HUES6 (cell line): ENCODE data around the gene MTA2.
"Not testable (repeated sequence)": the region's sequence is repeated elsewhere in the genome, so short reads cannot be mapped to it uniquely, and the experiment has no call there.

Source experiments
- H3K27ac ChIP-seq: 2 replicates; pipeline ENCODE4 v1.7.0; 2013; ENCODE audit warnings: low read depth, mild to moderate bottlenecking, low read length, inconsistent platforms
- H3K27me3 ChIP-seq: 2 replicates; pipeline ENCODE4 v1.6.1; 2013; ENCODE audit warnings: low read length; ENCODE audit not compliant: control insufficient read depth, insufficient read depth
- H3K36me3 ChIP-seq: 2 replicates; pipeline ENCODE4 v1.6.1; 2013; ENCODE audit warnings: low read length; ENCODE audit not compliant: control insufficient read depth, insufficient read depth
- H3K4me1 ChIP-seq: 2 replicates; pipeline ENCODE4 v1.6.1; 2013; ENCODE audit warnings: low read length; ENCODE audit not compliant: control insufficient read depth, insufficient read depth
- H3K4me3 ChIP-seq: 2 replicates; pipeline ENCODE4 v1.5.1; 2013; ENCODE audit warnings: low read depth, low read length
- H3K9ac ChIP-seq: one replicate; pipeline ENCODE4 v1.6.1; 2013; ENCODE audit warnings: mild to moderate bottlenecking, low read length
- H3K9me3 ChIP-seq: 2 replicates; pipeline ENCODE4 v1.6.1; 2013; ENCODE audit warnings: low read depth, low read length; ENCODE audit not compliant: control insufficient read depth, insufficient read depth

MTA2 gene

DNA sequence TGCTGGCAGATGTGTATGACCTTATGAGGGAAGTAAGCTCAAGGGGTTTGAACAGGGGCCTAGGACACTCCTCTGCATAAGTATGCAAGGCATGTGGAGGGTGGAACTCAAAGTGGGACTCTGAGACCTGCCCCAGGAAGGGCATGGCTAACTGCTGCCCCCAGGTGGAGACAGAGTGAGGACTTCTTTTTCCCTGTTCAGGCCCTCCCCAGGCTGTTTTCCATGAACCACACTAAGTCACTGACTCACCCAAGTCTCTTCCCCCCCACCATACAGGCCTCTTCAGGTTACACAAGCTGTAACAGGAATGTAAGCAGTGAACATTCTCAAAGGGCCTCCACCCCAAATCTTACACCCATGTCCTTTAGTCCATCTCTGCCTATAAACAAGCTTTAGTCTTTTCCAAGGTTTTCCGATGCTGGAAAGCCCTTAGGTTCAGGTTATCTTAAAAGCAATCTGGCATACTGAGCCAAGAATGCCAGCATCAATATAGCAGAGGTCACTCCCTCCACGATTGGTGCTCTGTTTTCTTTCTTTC is 41.0 kb downstream of the MTA2 start:
- Histone ChIP-seq H3K4me3 (no peak overlapping the region), H3K9ac (peak overlapping the region; percentile 33), H3K36me3 (peaks cover 67% of the 10 kb centered on the region), H3K9me3 (no peaks in the 10 kb centered on the region), H3K4me1 (peaks cover 64% of the 10 kb centered on the region), H3K27me3 (no peaks in the 10 kb centered on the region), H3K27ac (no peak overlapping the region; the same call in 1 of the 2 replicates)

DNA sequence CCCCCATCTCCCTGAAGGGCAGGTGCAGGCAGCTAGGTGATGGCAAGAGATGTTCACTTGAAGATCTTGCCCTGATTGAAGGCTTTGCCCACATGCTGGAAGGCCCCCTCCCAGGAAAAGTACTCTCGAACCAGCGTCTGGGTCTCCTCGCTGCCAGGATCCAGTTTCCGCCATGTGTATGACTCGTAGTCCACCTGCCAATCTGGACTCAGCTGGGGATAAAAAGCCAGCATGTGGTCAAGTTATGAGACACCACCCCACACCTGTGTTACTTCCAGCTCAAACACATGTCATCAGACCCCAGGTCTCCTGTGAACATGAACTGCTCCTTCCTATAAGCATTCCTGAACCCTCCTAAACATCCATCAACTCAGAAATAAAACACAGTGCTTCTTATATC is 42.0 kb downstream of the MTA2 start:
- Histone ChIP-seq H3K4me1 (peaks cover 71% of the 10 kb centered on the region), H3K9ac (peak overlapping the region; percentile 35), H3K36me3 (peaks cover 57% of the 10 kb centered on the region)
- not testable (repeated sequence) for H3K27me3 ChIP-seq, H3K4me3 ChIP-seq, H3K9me3 ChIP-seq, H3K27ac ChIP-seq

DNA sequence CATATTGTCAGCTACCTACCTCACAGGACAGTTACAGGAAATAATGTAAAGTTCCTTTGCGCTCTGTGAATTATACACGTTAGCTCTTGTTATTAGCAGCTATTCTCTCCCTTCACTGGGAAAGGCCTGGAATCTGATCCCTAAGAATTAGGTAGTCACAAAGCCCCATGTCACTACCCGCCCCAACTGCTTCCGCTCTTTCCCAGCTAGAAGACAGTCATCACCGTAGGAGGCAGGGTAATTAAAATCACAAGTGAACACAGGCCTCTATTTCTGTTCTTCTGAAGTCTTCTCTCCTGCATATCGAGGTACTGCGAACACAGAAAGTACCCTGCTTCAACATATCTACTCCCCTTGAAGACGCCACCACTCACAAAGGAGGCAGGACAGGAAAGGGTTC is 42.5 kb downstream of the MTA2 start:
- no peak overlapping the region for H3K27ac ChIP-seq
- peaks cover 54% of the 10 kb centered on the region for H3K36me3 ChIP-seq
- no peak overlapping the region for H3K4me3 ChIP-seq
- H3K4me1 ChIP-seq = peaks cover 75% of the 10 kb centered on the region
- H3K9me3 ChIP-seq = no peaks in the 10 kb centered on the region
- H3K27me3 ChIP-seq = no peaks in the 10 kb centered on the region
- no peak overlapping the region for H3K9ac ChIP-seq

DNA sequence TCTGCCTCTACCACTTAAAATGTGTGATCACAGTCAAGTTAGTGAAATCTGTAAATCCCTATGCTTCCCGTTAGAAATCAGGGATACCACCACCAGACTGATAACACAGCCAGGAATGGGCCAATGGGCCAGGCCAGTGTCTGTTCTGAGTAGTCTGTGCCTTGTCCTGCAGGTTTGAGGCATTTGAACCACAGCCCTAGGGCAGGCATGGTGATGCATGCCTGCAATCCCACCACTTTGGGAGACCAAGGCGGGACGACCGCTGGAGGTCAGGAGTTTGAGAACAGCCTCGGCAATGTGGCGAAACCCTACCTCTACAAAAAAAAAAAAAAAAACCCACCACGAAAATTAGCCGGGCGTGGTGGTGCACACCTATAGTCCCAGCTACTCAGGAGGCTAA is 43.0 kb downstream of the MTA2 start:
- H3K36me3 ChIP-seq = peaks cover 51% of the 10 kb centered on the region
- H3K27ac ChIP-seq = no peak overlapping the region

DNA sequence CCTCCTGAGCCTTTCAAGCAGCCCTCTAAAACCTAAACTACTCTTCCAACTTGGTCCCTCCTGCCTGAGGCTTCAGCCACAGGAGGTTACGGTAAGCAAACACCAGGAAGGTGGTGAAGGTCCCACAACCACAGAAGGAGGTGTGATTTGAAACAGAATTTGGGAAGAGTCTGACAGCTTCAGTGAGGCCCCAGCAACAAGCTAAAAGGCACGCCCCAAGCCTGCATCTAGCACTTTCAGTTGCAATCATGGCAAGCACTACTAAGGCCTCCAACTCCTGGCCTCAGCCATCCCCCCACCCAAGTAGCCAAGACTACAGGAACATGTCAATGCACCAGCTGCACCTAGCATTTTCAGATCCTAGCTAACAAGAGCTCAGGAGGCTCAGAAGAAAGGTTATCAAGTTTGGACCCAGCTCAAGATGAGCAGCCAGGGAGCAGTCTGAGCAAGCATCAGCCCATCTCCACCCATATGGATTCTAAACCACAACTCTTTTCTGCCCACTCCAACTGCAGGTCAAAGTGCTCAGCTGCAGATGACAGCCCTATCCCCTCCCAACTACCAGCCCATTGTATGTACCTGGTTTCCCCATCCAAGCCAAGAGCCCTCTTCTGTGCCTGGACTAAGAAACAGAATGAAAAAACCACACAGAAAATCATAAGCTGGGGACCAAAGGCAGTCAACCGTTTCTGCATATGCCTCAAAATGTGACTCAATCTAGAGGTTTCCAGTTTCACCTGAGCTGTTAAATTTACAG is 44.6 kb downstream of the MTA2 start:
- Histone ChIP-seq H3K9me3 (no peaks in the 10 kb centered on the region), H3K4me1 (peaks cover 82% of the 10 kb centered on the region), H3K9ac (peak overlapping the region; percentile 65), H3K27me3 (no peaks in the 10 kb centered on the region), H3K27ac (peak overlapping the region; percentile 56; the same call in 1 of the 2 replicates), H3K4me3 (no peak overlapping the region), H3K36me3 (peaks cover 35% of the 10 kb centered on the region)

More for the DNA sequence above, 43.0 kb downstream of the MTA2 start:
- Histone ChIP-seq H3K4me1 (peaks cover 78% of the 10 kb centered on the region), H3K4me3 (no peak overlapping the region), H3K9ac (no peak overlapping the region), H3K27me3 (no peaks in the 10 kb centered on the region), H3K9me3 (no peaks in the 10 kb centered on the region)

DNA sequence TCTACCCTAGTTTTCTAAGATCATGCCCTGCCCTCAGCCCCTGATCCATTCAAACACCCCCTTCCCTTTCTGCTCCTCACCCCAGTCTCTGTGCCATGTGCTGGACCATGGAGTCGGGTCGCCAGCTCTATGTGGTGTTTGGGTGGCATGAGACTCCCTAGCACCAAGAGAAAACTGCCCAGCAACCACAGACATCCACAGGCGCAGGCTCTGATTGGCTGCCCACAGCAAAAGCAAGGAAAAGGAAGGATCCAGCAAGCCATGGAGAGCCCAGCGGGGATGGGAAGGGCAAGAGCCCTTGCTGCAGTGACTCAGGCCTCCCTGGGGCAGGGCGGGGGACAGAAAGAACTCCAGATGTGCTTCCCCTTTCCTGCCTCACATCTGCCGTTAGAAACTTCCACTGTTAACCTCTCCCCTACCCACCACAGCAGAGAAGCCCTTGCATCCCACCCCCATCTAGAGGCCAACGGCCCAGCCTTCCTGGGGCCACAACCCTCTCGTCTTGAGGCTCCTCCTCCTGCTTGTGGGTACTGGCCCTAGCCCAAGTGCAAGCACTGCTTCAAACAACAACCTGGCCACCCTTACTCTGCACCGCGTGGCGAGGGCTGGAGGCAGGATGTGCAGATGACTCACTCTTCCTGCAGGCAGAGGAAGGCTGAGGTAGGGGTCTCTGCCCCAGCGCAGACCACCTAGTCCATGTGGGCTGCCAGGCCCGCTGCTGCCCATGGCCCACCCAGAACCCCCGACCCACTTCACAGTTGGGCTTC is 45.4 kb downstream of the MTA2 start:
- H3K9ac ChIP-seq = peak overlapping the region; percentile 65
- peaks cover 32% of the 10 kb centered on the region for H3K36me3 ChIP-seq
- H3K4me1 ChIP-seq = peaks cover 83% of the 10 kb centered on the region
- H3K27me3 ChIP-seq = no peaks in the 10 kb centered on the region
- H3K4me3 ChIP-seq = peak overlapping the region; percentile 17; the same call in 1 of the 2 replicates
- no peaks in the 10 kb centered on the region for H3K9me3 ChIP-seq
- peak overlapping the region; percentile 56; the same call in 1 of the 2 replicates for H3K27ac ChIP-seq

DNA sequence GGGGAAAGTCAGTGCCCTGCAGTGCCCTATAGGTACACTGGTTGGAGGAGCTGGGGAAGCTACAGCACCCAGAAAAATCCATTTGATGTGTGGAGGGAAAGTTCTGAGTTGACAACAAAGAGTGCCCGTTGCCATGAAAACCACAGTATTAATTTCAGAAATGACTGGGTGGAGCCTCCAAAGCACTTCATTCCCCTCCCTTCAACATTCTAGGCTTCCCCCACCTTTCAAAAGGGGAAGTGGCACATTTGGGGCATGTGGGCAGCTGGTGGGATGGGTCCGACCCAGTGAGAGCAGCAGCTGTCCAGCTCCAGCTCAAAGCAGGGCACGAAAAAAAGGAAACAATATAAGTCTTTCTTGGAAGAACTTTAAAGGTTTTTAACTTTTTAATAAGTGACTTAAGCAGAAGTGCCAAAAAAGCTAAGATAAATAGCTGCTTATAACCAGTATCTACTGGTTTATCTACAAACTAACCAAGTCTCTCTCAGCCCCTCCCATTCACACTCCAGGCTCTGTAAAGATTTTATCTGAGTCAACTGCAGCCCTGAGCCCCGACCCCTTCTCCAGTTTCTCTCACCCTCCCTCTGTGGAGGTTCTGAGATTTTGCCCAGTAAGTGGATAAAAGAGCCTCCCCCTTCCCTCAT is 46.1 kb downstream of the MTA2 start:
- H3K9ac ChIP-seq = peak overlapping the region; percentile 65
- H3K4me3 ChIP-seq = peak overlapping the region; percentile 17; the same call in 1 of the 2 replicates
- no peaks in the 10 kb centered on the region for H3K27me3 ChIP-seq
- H3K36me3 ChIP-seq = peaks cover 32% of the 10 kb centered on the region
- H3K27ac ChIP-seq = peak overlapping the region; percentile 56; the same call in 1 of the 2 replicates
- H3K4me1 ChIP-seq = peaks cover 76% of the 10 kb centered on the region
- no peaks in the 10 kb centered on the region for H3K9me3 ChIP-seq

DNA sequence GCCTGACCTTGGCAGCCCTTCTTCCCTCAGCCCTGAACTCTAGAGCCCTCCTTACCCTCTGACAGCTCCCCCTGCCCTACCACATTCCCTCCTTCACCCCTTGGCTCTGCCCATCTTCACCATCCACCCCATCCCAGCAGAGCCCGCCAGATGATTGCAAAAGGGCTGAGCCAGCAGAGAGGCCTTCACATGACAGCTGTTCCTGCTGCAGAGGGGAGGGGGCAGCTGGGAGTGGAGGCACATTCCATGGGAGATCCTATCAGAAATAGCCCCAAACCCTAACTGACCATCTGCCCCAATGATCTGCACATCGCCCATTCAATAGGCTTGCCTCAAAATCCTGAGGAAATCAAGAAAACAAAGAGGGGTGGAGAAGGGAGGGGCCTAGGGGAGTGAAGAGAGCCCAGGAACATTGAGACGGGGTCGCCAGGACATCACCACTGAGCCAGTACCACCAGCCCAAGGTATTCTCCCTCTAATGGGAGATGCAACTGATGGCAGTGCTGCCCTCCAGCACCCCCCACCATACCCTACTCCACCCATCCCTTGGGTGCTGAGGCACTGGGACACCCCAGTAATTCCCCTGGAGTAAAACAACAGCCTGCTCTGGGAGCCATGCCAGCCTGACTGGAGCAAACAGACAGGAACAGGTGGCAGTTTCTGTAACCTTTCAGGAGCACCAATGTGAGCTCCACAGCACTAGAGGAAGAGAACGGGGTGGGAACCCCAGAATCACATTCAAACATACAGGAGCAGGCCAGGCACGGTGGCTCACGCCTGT is 47.1 kb downstream of the MTA2 start:
- Histone ChIP-seq H3K9me3 (no peaks in the 10 kb centered on the region), H3K27me3 (no peaks in the 10 kb centered on the region), H3K27ac (no peak overlapping the region), H3K4me1 (peaks cover 67% of the 10 kb centered on the region), H3K4me3 (no peak overlapping the region), H3K9ac (peak overlapping the region; percentile 7), H3K36me3 (peaks cover 23% of the 10 kb centered on the region)

DNA sequence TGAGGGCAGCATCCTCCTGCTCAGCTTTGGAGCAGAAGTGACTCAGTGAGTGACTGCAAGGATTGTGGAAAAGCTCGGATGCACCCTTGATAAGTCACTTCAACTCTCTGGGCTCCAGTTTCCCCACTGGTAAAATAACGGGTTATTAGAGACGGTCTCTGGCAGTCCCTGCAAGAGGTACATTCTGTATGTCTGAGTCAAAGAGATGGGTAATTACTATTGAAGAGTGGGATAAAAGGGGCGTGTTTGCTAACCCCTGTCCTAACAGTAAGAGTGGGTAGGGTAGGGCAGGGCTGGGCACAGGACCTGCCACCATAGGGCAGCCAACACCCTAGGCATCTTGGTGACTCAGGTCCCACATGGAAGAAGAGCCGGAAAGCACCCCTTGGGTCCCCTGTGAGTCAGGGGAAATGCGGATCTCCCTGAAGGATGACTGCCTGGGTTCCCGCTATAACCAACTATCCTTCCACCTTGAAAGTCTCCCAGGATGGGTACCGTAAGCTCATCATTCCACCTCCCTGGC is 47.8 kb downstream of the MTA2 start:
- peaks cover 17% of the 10 kb centered on the region for H3K36me3 ChIP-seq
- peaks cover 60% of the 10 kb centered on the region for H3K4me1 ChIP-seq
- peaks cover 3% of the 10 kb centered on the region for H3K27me3 ChIP-seq
- H3K4me3 ChIP-seq = peak overlapping the region; percentile 35
- peak overlapping the region; percentile 32; the same call in 1 of the 2 replicates for H3K27ac ChIP-seq
- H3K9ac ChIP-seq = peak overlapping the region; percentile 55
- no peaks in the 10 kb centered on the region for H3K9me3 ChIP-seq
